H1 (cell line): ENCODE data around the gene GBGT1. TPM values are rescaled to one million over a fixed set of nuclear protein-coding genes. Genes with fewer than 3 reads are reported as not detected.

ENCODE experiments used
- CTCF ChIA-PET: fragments of 300-600 bp; sonication (Branson Sonifier 250); formaldehyde crosslinking; loops from one replicate; lab custom pipeline; 2021; ENCODE audit not compliant: partially characterized antibody; lab: Charles Lee
- POLR2A ChIA-PET: fragments of 300-600 bp; sonication (Branson Sonifier 250); formaldehyde crosslinking; loops from one replicate; lab custom pipeline; 2021; ENCODE audit warnings: inconsistent platforms; ENCODE audit not compliant: partially characterized antibody; lab: Charles Lee
- DNase-seq, 2 experiments: peaks; one replicate each; pipeline versions ENCODE4 v3.0.0 to v3.0.0-alpha.2; 2010 to 2022; ENCODE audit warnings: low spot score in 2 of 2, low read depth in 1 of 2, mixed read lengths in 1 of 2
- FAIRE-seq: peaks from 2 replicates; lab custom pipeline; 2011; peaks lifted over from hg19 to GRCh38; lab: Jason Lieb, UNC
- H2AFZ ChIP-seq: 2 replicates; pipeline ENCODE4 v1.8.1; 2012; ENCODE audit warnings: low read length, inconsistent platforms
- H2AK5ac ChIP-seq: 2 replicates; pipeline ENCODE4 v1.6.1; 2013; ENCODE audit warnings: low read depth, low read length
- H2BK120ac ChIP-seq: replicated peaks from 2 replicates; pipeline ENCODE3; 2013; ENCODE audit warnings: low read depth, low read length, inconsistent platforms
- H2BK12ac ChIP-seq: 2 replicates; pipeline ENCODE4 v1.6.1; 2013; ENCODE audit warnings: low read depth, low read length
- H2BK15ac ChIP-seq: 2 replicates; pipeline ENCODE4 v1.6.1; 2013; ENCODE audit warnings: low read length
- H2BK20ac ChIP-seq: 2 replicates; pipeline ENCODE4 v1.6.1; 2013; ENCODE audit warnings: low read length
- H2BK5ac ChIP-seq: 2 replicates; pipeline ENCODE4 v1.6.1; 2013; ENCODE audit warnings: low read depth, low read length
- H3K14ac ChIP-seq: 2 replicates; pipeline ENCODE4 v1.6.1; 2013; ENCODE audit warnings: inconsistent platforms; ENCODE audit not compliant: insufficient read length
- H3K18ac ChIP-seq: 2 replicates; pipeline ENCODE4 v1.6.1; 2013; ENCODE audit warnings: low read length; ENCODE audit errors: extremely low read depth
- H3K23ac ChIP-seq: 2 replicates; pipeline ENCODE4 v1.6.1; 2013; ENCODE audit warnings: inconsistent platforms; ENCODE audit not compliant: insufficient read length
- H3K23me2 ChIP-seq: 2 replicates; pipeline ENCODE4 v1.6.1; 2013; ENCODE audit warnings: low read depth, low read length
- H3K27ac ChIP-seq: 2 replicates; pipeline ENCODE4 v1.6.1; 2011; ENCODE audit warnings: low read depth, low read length, inconsistent platforms
- H3K27me3 ChIP-seq, 4 experiments: replicated peaks in 1 of 4; 1 replicate in 1 of 4; 2 replicates in 3 of 4; pipeline versions ENCODE4 v1.6.1 to v1.8.1; 2011 to 2013; ENCODE audit warnings: low read length in 3 of 4, mild to moderate bottlenecking in 3 of 4, inconsistent platforms in 2 of 4, mixed read lengths in 2 of 4, moderate library complexity in 1 of 4; ENCODE audit not compliant: control insufficient read depth in 3 of 4, insufficient read depth in 3 of 4; ENCODE audit errors: extremely low read depth in 1 of 4
- H3K36me3 ChIP-seq, 4 experiments: 2 replicates each; pipeline versions ENCODE4 v1.6.1 to v1.8.1; 2011 to 2013; ENCODE audit warnings: mild to moderate bottlenecking in 4 of 4, low read length in 3 of 4, moderate library complexity in 2 of 4, control low read depth in 1 of 4, inconsistent platforms in 1 of 4; ENCODE audit not compliant: insufficient read depth in 4 of 4, control insufficient read depth in 2 of 4
- H3K4ac ChIP-seq: replicated peaks from 2 replicates; pipeline ENCODE3; 2013; ENCODE audit warnings: low read length, low read depth, mixed read lengths, inconsistent platforms; ENCODE audit not compliant: insufficient read length
- H3K4me1 ChIP-seq, 4 experiments: replicated peaks in 1 of 4; 1 replicate in 1 of 4; 2 replicates in 3 of 4; pipeline versions ENCODE4 v1.6.1 to v1.8.1; 2011 to 2013; ENCODE audit warnings: low read length in 3 of 4, inconsistent platforms in 2 of 4, mixed read lengths in 1 of 4; ENCODE audit not compliant: insufficient read depth in 4 of 4, control insufficient read depth in 3 of 4
- H3K4me2 ChIP-seq, 2 experiments: 2 replicates each; pipeline versions ENCODE4 v1.6.1 to v1.8.1; 2011 to 2013; ENCODE audit warnings: low read depth in 2 of 2, low read length in 2 of 2, control low read depth in 1 of 2, inconsistent platforms in 1 of 2, mild to moderate bottlenecking in 1 of 2; ENCODE audit not compliant: insufficient read depth in 1 of 2
- H3K4me3 ChIP-seq, 4 experiments: fragments of 200-600, 300-600 bp in 1 of 4; sonication (generic), shearing (Covaris generic), sonication (Bioruptor Twin) in 1 of 4; 2 replicates each; pipeline versions ENCODE4 v1.5.1 to v1.8.1; 2011 to 2016; ENCODE audit warnings: low read length in 4 of 4, low read depth in 3 of 4, control low read depth in 2 of 4, inconsistent platforms in 2 of 4, mild to moderate bottlenecking in 2 of 4, mixed read lengths in 1 of 4, moderate library complexity in 1 of 4; ENCODE audit not compliant: insufficient read depth in 2 of 4; ENCODE audit errors: extremely low read depth in 1 of 4
- H3K56ac ChIP-seq: replicated peaks from 2 replicates; pipeline ENCODE3; 2013; ENCODE audit warnings: low read depth, mild to moderate bottlenecking, mixed read lengths, low read length, inconsistent platforms; ENCODE audit not compliant: insufficient read length
- H3K79me1 ChIP-seq: 2 replicates; pipeline ENCODE4 v1.6.1; 2013; ENCODE audit warnings: low read depth, low read length, control low read depth
- H3K79me2 ChIP-seq, 2 experiments: 2 replicates each; pipeline versions ENCODE4 v1.6.1 to v1.8.1; 2012 to 2013; ENCODE audit warnings: low read length in 2 of 2, mild to moderate bottlenecking in 2 of 2, inconsistent platforms in 1 of 2; ENCODE audit not compliant: insufficient read depth in 2 of 2, control insufficient read depth in 1 of 2
- H3K9ac ChIP-seq, 4 experiments: replicated peaks in 1 of 4; 1 replicate in 1 of 4; 2 replicates in 3 of 4; pipeline versions ENCODE4 v1.6.1 to v1.8.1; 2011 to 2013; ENCODE audit warnings: low read depth in 3 of 4, low read length in 3 of 4, control low read depth in 2 of 4, mild to moderate bottlenecking in 2 of 4, moderate library complexity in 2 of 4, inconsistent platforms in 1 of 4; ENCODE audit errors: extremely low read depth in 1 of 4
- H3K9me3 ChIP-seq, 2 experiments: 2 replicates each; pipeline versions ENCODE4 v1.6.1 to v1.8.1; 2012 to 2013; ENCODE audit warnings: mild to moderate bottlenecking in 2 of 2, moderate library complexity in 2 of 2, control low read depth in 1 of 2, inconsistent platforms in 1 of 2, low read depth in 1 of 2, low read length in 1 of 2, mixed read lengths in 1 of 2; ENCODE audit not compliant: insufficient read depth in 2 of 2
- H4K20me1 ChIP-seq, 2 experiments: replicated peaks in 1 of 2; 2 replicates each; pipeline versions ENCODE3 to v1.8.1; 2011 to 2013; ENCODE audit warnings: inconsistent platforms in 2 of 2, low read length in 2 of 2, mild to moderate bottlenecking in 1 of 2; ENCODE audit not compliant: insufficient read depth in 2 of 2, control insufficient read depth in 1 of 2
- H4K5ac ChIP-seq: 2 replicates; pipeline ENCODE4 v1.6.1; 2013; ENCODE audit warnings: low read length, low read depth, mixed read lengths, inconsistent platforms; ENCODE audit not compliant: insufficient read length
- H4K8ac ChIP-seq: 2 replicates; pipeline ENCODE4 v1.8.0; 2013; ENCODE audit warnings: mild to moderate bottlenecking, moderate library complexity, low read length, inconsistent platforms; ENCODE audit not compliant: insufficient read depth; ENCODE audit errors: extremely low read depth
- H4K91ac ChIP-seq: replicated peaks from 2 replicates; pipeline ENCODE3; 2013; ENCODE audit warnings: low read length, mixed read lengths, inconsistent platforms; ENCODE audit not compliant: insufficient read length
- HDAC6 ChIP-seq: IDR thresholded peaks from one replicate; pipeline ENCODE4 v1.7.1; 2012; ENCODE audit warnings: low read depth, mild to moderate bottlenecking, inconsistent platforms, low read length, moderate library complexity
- NANOG ChIP-seq: IDR thresholded peaks from 2 replicates; pipeline ENCODE4 v1.6.1; 2011; ENCODE audit warnings: low read length, low read depth, mild to moderate bottlenecking, inconsistent platforms; ENCODE audit not compliant: insufficient read depth, poor library complexity, severe bottlenecking
- RNF2 ChIP-seq: fragments of 200-900, 300-1000 bp; sonication (generic); IDR thresholded peaks from 2 replicates; pipeline ENCODE4 v1.7.1; 2016; ENCODE audit warnings: borderline replicate concordance, low read depth, mild to moderate bottlenecking, antibody characterized with exemption, low read length; ENCODE audit not compliant: poor library complexity, severe bottlenecking; ENCODE audit errors: missing control alignments
- SRF ChIP-seq: IDR thresholded peaks from 2 replicates; pipeline ENCODE4 v1.6.1; 2011; ENCODE audit warnings: mild to moderate bottlenecking, low read depth, low read length, moderate library complexity
- WGBS, 2 experiments: shearing (Covaris generic) in 1 of 2; methylation state at CpG; one replicate each; pipeline versions ENCODE4 v1.1.6 to v1.1.7; 2013 to 2015; ENCODE audit warnings: low lambda C conversion rate in 2 of 2, mixed read lengths in 2 of 2, inconsistent platforms in 1 of 2, low coverage in 1 of 2, missing lambda C conversion rate in 1 of 2; ENCODE audit not compliant: insufficient replicate concordance in 2 of 2, insufficient coverage in 1 of 2, insufficient read length in 1 of 2; ENCODE audit errors: extremely low coverage in 1 of 2, missing lambda C conversion rate in 1 of 2; 5-methylcytosine and 5-hydroxymethylcytosine counted together
- polyA plus RNA-seq, 7 experiments: library from polyadenylated mRNA; depleted of rRNA in 3 of 7; stranded (reverse) in 5 of 7; unstranded in 2 of 7; fragments of >200 nt in 5 of 7; fragments of 200-250 nt in 2 of 7; gene quantifications; 1 replicate in 5 of 7; 2 replicates in 1 of 7; 4 replicates in 1 of 7; pipeline versions ENCODE4 v1.2.1 to v1.2.3, GENCODE V29; 2011 to 2013; ENCODE audit warnings: missing spikeins in 2 of 7, mixed read lengths in 2 of 7
- total RNA-seq: library from RNA; stranded (reverse); fragmentation: NEBNext Ultra II Directional; extraction: Animal tissue kit (Norgen Biotek cat#: 25700); gene quantifications from 2 replicates; pipeline ENCODE4 v1.2.1, GENCODE V29; 2021

GBGT1 gene
- total and polyA plus RNA-seq, 2 of the 8 experiments (the other 6 are each of a cell fraction or from before 2014, with no cell fraction given) = 7.1 to 9.7 TPM

DNA sequence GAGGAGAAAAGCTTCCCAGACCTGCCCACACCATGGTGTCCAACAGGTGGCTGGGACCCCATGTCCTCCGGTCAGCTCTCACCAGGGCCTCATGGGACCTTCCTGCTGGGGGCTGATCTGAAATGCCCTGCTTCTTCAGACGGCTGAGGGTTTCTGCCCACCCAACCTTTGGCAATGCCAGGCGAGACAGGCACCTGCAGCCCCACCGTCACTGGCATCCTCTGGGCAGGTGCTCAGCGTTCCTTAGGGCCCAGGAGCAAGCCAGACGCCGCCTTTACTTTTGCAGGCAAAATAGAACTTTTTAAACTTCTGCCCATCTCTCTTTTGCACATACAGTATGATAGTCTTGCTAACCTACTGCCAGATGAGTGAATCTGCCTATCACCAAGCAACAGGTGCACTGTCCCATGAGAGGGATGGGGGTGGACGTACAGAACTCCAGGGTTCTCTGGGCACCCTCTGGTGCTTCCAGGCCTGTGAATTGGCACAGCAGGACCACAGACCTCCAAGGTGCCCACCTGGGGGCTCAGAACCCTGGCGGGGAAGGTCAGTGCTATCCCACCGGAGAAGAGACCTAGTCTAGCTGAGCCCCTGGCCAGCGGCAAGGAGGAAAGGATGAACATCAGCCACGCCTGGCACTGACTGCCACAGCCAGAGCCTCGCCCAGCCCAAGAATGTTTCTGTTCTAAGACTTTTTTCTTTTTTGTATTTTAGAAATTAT is 37.9 kb upstream of the GBGT1 start:
- Histone ChIP-seq H4K20me1 (no peaks in the 10 kb centered on the region), H2BK20ac (no peak overlapping the region), H2BK15ac (no peak overlapping the region), H2AFZ (no peak overlapping the region), H3K4ac (no peak overlapping the region), H3K4me3 (no peak overlapping the region), H3K79me1 (no peaks in the 10 kb centered on the region), H3K9ac (no peak overlapping the region), H3K23me2 (no peaks in the 10 kb centered on the region; the same call in 1 of the 2 replicates), H2BK120ac (no peak overlapping the region), H4K5ac (no peak overlapping the region), H3K27me3 (peaks cover 6 to 39% (median 23%) of the 10 kb centered on the region in 4 experiments), H3K4me1 (no peaks in the 10 kb centered on the region; a peak in 1 of 7 replicates), H4K8ac (no peak overlapping the region; the same call in 1 of the 2 replicates), H3K23ac (no peak overlapping the region), H4K91ac (no peak overlapping the region), H3K18ac (no peak overlapping the region), H3K56ac (no peak overlapping the region), H3K79me2 (no peaks in the 10 kb centered on the region), H2BK12ac (no peak overlapping the region), H3K36me3 (no peaks in the 10 kb centered on the region), H3K4me2 (no peak overlapping the region), H3K27ac (no peak overlapping the region), H3K9me3 (no peaks in the 10 kb centered on the region), H2AK5ac (no peak overlapping the region), H2BK5ac (no peak overlapping the region), H3K14ac (no peak overlapping the region)
- 80% methylated on average over 13 of the region's 13 CpGs; no CpG with 5 or more reads in 1 of the 2 experiments for WGBS, 2 experiments
- FAIRE-seq (no peak), DNase-seq (no peak)
- ChIA-PET CTCF (interaction anchor here (0.6 to 2.8 kb wide), 7 partner anchors 14 to 277 kb away, joined by 3 to 38 read pairs (median 4); partner anchors contain the start of genes SLC2A6 and SURF6), POLR2A (interaction anchor here (0.6 to 1.3 kb wide), 3 partner anchors 128 to 1077 kb away, joined by 3 to 4 read pairs (median 3); no protein-coding TSS in a partner anchor)
- no peak for TF ChIP-seq SRF
- no peak for TF ChIP-seq HDAC6
- no peak for TF ChIP-seq NANOG
- TF ChIP-seq RNF2 = no peak
